Measurements from ENCODE around the gene OR14C36. TPM values are rescaled to one million over a fixed set of nuclear protein-coding genes. Genes with fewer than 3 reads are reported as not detected.

OR14C36 gene
- total and polyA plus RNA-seq, 2 of the 8 experiments (the other 6 are each of a cell fraction or from before 2014, with no cell fraction given) = not detected

Other genes starting within 250 kb of the OR14C36 start
- not detected in 2 replicates for gene OR2M5, start 203.6 kb upstream of the OR14C36 start, total RNA-seq (2021; fragmentation: NEBNext Ultra II Directional; extraction: Animal tissue kit (Norgen Biotek cat#: 25700))
- not detected in 2 replicates for gene OR2M5, start 203.6 kb upstream of the OR14C36 start, polyA plus RNA-seq (2011; rRNA removed)
- not detected in 2 replicates for gene OR2M2, start 174.0 kb upstream of the OR14C36 start, total RNA-seq (2021; fragmentation: NEBNext Ultra II Directional; extraction: Animal tissue kit (Norgen Biotek cat#: 25700))
- not detected in 2 replicates for gene OR2M2, start 174.0 kb upstream of the OR14C36 start, polyA plus RNA-seq (2011; rRNA removed)
- gene OR2M3, start 151.5 kb upstream of the OR14C36 start, total RNA-seq (2021; fragmentation: NEBNext Ultra II Directional; extraction: Animal tissue kit (Norgen Biotek cat#: 25700)) = not detected in 2 replicates
- gene OR2M3, start 151.5 kb upstream of the OR14C36 start, polyA plus RNA-seq (2011; rRNA removed) = not detected in 2 replicates
- not detected in 2 replicates for gene OR2M4, start 117.4 kb upstream of the OR14C36 start, total RNA-seq (2021; fragmentation: NEBNext Ultra II Directional; extraction: Animal tissue kit (Norgen Biotek cat#: 25700))
- gene OR2M4, start 117.4 kb upstream of the OR14C36 start, polyA plus RNA-seq (2011; rRNA removed) = not detected in 2 replicates
- gene OR2T33, start 70.8 kb upstream of the OR14C36 start, total RNA-seq (2021; fragmentation: NEBNext Ultra II Directional; extraction: Animal tissue kit (Norgen Biotek cat#: 25700)) = not detected in 2 replicates
- not detected in 2 replicates for gene OR2T33, start 70.8 kb upstream of the OR14C36 start, polyA plus RNA-seq (2011; rRNA removed)
- not detected in 2 replicates for gene OR2T12, start 45.4 kb upstream of the OR14C36 start, total RNA-seq (2021; fragmentation: NEBNext Ultra II Directional; extraction: Animal tissue kit (Norgen Biotek cat#: 25700))
- not detected in 2 replicates for gene OR2T12, start 45.4 kb upstream of the OR14C36 start, polyA plus RNA-seq (2011; rRNA removed)
- not detected in 2 replicates for gene OR2M7, start 24.2 kb upstream of the OR14C36 start, total RNA-seq (2021; fragmentation: NEBNext Ultra II Directional; extraction: Animal tissue kit (Norgen Biotek cat#: 25700))
- gene OR2M7, start 24.2 kb upstream of the OR14C36 start, polyA plus RNA-seq (2011; rRNA removed) = not detected in 2 replicates
- not detected in 2 replicates for gene OR2T4, start 12.9 kb downstream of the OR14C36 start, total RNA-seq (2021; fragmentation: NEBNext Ultra II Directional; extraction: Animal tissue kit (Norgen Biotek cat#: 25700))
- not detected in 2 replicates for gene OR2T4, start 12.9 kb downstream of the OR14C36 start, polyA plus RNA-seq (2011; rRNA removed)
- gene OR2T6, start 27.0 kb downstream of the OR14C36 start, total RNA-seq (2021; fragmentation: NEBNext Ultra II Directional; extraction: Animal tissue kit (Norgen Biotek cat#: 25700)) = not detected in 2 replicates
- not detected in 2 replicates for gene OR2T6, start 27.0 kb downstream of the OR14C36 start, polyA plus RNA-seq (2011; rRNA removed)
- not detected in 2 replicates for gene OR2T1, start 54.3 kb downstream of the OR14C36 start, total RNA-seq (2021; fragmentation: NEBNext Ultra II Directional; extraction: Animal tissue kit (Norgen Biotek cat#: 25700))
- not detected in 2 replicates for gene OR2T1, start 54.3 kb downstream of the OR14C36 start, polyA plus RNA-seq (2011; rRNA removed)
- gene OR2T2, start 96.9 kb downstream of the OR14C36 start, total RNA-seq (2021; fragmentation: NEBNext Ultra II Directional; extraction: Animal tissue kit (Norgen Biotek cat#: 25700)) = not detected in 2 replicates
- gene OR2T2, start 96.9 kb downstream of the OR14C36 start, polyA plus RNA-seq (2011; rRNA removed) = not detected in 2 replicates
- gene OR2T3, start 124.6 kb downstream of the OR14C36 start, total RNA-seq (2021; fragmentation: NEBNext Ultra II Directional; extraction: Animal tissue kit (Norgen Biotek cat#: 25700)) = not detected in 2 replicates
- gene OR2T3, start 124.6 kb downstream of the OR14C36 start, polyA plus RNA-seq (2011; rRNA removed) = not detected in 2 replicates
- gene OR2T5, start 139.8 kb downstream of the OR14C36 start, total RNA-seq (2021; fragmentation: NEBNext Ultra II Directional; extraction: Animal tissue kit (Norgen Biotek cat#: 25700)) = not detected in 2 replicates
- not detected in 2 replicates for gene OR2T5, start 139.8 kb downstream of the OR14C36 start, polyA plus RNA-seq (2011; rRNA removed)
- gene OR2G6, start 159.3 kb downstream of the OR14C36 start, total RNA-seq (2021; fragmentation: NEBNext Ultra II Directional; extraction: Animal tissue kit (Norgen Biotek cat#: 25700)) = not detected in 2 replicates
- not detected in 2 replicates for gene OR2G6, start 159.3 kb downstream of the OR14C36 start, polyA plus RNA-seq (2011; rRNA removed)
- gene OR2T29, start 214.0 kb downstream of the OR14C36 start, total RNA-seq (2021; fragmentation: NEBNext Ultra II Directional; extraction: Animal tissue kit (Norgen Biotek cat#: 25700)) = not detected in 2 replicates
- not detected in 2 replicates for gene OR2T29, start 214.0 kb downstream of the OR14C36 start, polyA plus RNA-seq (2011; rRNA removed)
- gene OR2T34, start 226.0 kb downstream of the OR14C36 start, total RNA-seq (2021; fragmentation: NEBNext Ultra II Directional; extraction: Animal tissue kit (Norgen Biotek cat#: 25700)) = not detected in 2 replicates
- gene OR2T34, start 226.0 kb downstream of the OR14C36 start, polyA plus RNA-seq (2011; rRNA removed) = not detected in 2 replicates
- not detected in 2 replicates for gene OR2T10, start 248.9 kb downstream of the OR14C36 start, total RNA-seq (2021; fragmentation: NEBNext Ultra II Directional; extraction: Animal tissue kit (Norgen Biotek cat#: 25700))
- not detected in 2 replicates for gene OR2T10, start 248.9 kb downstream of the OR14C36 start, polyA plus RNA-seq (2011; rRNA removed)

All from H1 (cell line).